H9 (cell line): Measurements from ENCODE around the gene FBLN1. TPM values are rescaled to one million over a fixed set of nuclear protein-coding genes. Genes with fewer than 3 reads are reported as not detected.

ENCODE experiments used
- DNase-seq: peaks from one replicate; pipeline ENCODE4 v3.0.0-alpha.2; 2017
- H2AFZ ChIP-seq: one replicate; pipeline ENCODE4 v1.6.1; 2013; ENCODE audit warnings: mild to moderate bottlenecking, low read length, control low read depth, moderate library complexity
- H2AK5ac ChIP-seq: 2 replicates; pipeline ENCODE4 v1.6.1; 2013; ENCODE audit warnings: low read length, control low read depth, mixed read lengths; ENCODE audit not compliant: insufficient read length
- H2BK120ac ChIP-seq: one replicate; pipeline ENCODE4 v1.6.1; 2013; ENCODE audit warnings: low read depth, mild to moderate bottlenecking, low read length, control low read depth, inconsistent platforms; ENCODE audit not compliant: poor library complexity, severe bottlenecking
- H2BK12ac ChIP-seq: 2 replicates; pipeline ENCODE4 v1.6.1; 2013; ENCODE audit warnings: low read length, control low read depth, mixed read lengths, low read depth; ENCODE audit not compliant: insufficient read length
- H2BK15ac ChIP-seq: 2 replicates; pipeline ENCODE4 v1.6.1; 2013; ENCODE audit warnings: low read depth, low read length, control low read depth
- H2BK20ac ChIP-seq: one replicate; pipeline ENCODE4 v1.6.1; 2013; ENCODE audit warnings: low read depth, mild to moderate bottlenecking, low read length, control low read depth, inconsistent platforms; ENCODE audit not compliant: poor library complexity, severe bottlenecking
- H2BK5ac ChIP-seq: 2 replicates; pipeline ENCODE4 v1.6.1; 2013; ENCODE audit warnings: low read length, control low read depth, mixed read lengths; ENCODE audit not compliant: insufficient read length
- H3K14ac ChIP-seq: 2 replicates; pipeline ENCODE4 v1.6.1; 2013; ENCODE audit warnings: low read length, control low read depth; ENCODE audit not compliant: insufficient read depth
- H3K18ac ChIP-seq: 2 replicates; pipeline ENCODE4 v1.6.1; 2013; ENCODE audit warnings: low read depth, mild to moderate bottlenecking, mixed read lengths, low read length, control low read depth; ENCODE audit not compliant: insufficient read length
- H3K23ac ChIP-seq: 2 replicates; pipeline ENCODE4 v1.6.1; 2013; ENCODE audit warnings: low read length, control low read depth, mixed read lengths, low read depth; ENCODE audit not compliant: insufficient read length
- H3K23me2 ChIP-seq: 2 replicates; pipeline ENCODE4 v1.6.1; 2013; ENCODE audit warnings: low read depth, mild to moderate bottlenecking, mixed read lengths, low read length, control low read depth; ENCODE audit not compliant: insufficient read length, poor library complexity, severe bottlenecking
- H3K27ac ChIP-seq: 2 replicates; pipeline ENCODE4 v1.5.1; 2013; ENCODE audit warnings: low read length, control low read depth, mixed read lengths, low read depth; ENCODE audit not compliant: insufficient read length
- H3K27me3 ChIP-seq: 2 replicates; pipeline ENCODE4 v1.6.1; 2013; ENCODE audit warnings: low read length, control low read depth, inconsistent platforms; ENCODE audit not compliant: insufficient read depth
- H3K4ac ChIP-seq: 2 replicates; pipeline ENCODE4 v1.6.1; 2013; ENCODE audit warnings: low read depth, mild to moderate bottlenecking, control low read depth, inconsistent platforms, low read length, moderate library complexity
- H3K4me1 ChIP-seq: 2 replicates; pipeline ENCODE4 v1.6.1; 2013; ENCODE audit warnings: low read length, control low read depth, inconsistent platforms; ENCODE audit not compliant: insufficient read depth
- H3K4me2 ChIP-seq: 2 replicates; pipeline ENCODE4 v1.6.1; 2013; ENCODE audit warnings: low read length, control low read depth, mixed read lengths; ENCODE audit not compliant: insufficient read length, insufficient read depth
- H3K56ac ChIP-seq: 2 replicates; pipeline ENCODE4 v1.6.1; 2013; ENCODE audit warnings: low read depth, mild to moderate bottlenecking, mixed read lengths, low read length, control low read depth; ENCODE audit not compliant: insufficient read length
- H3K79me1 ChIP-seq: 2 replicates; pipeline ENCODE4 v1.6.1; 2013; ENCODE audit warnings: low read depth, mild to moderate bottlenecking, moderate library complexity, low read length, control low read depth, inconsistent platforms; ENCODE audit not compliant: insufficient read depth, poor library complexity, severe bottlenecking
- H3K79me2 ChIP-seq: 2 replicates; pipeline ENCODE4 v1.6.1; 2013; ENCODE audit warnings: low read length, control low read depth, inconsistent platforms; ENCODE audit not compliant: insufficient read depth
- H3K9ac ChIP-seq: 2 replicates; pipeline ENCODE4 v1.6.1; 2013; ENCODE audit warnings: low read length, control low read depth, mixed read lengths; ENCODE audit not compliant: insufficient read length; ENCODE audit errors: extremely low read depth
- H3K9me3 ChIP-seq: one replicate; pipeline ENCODE4 v1.6.1; 2013; ENCODE audit warnings: low read depth, low read length, inconsistent platforms; ENCODE audit not compliant: control insufficient read depth
- H3T11ph ChIP-seq: one replicate; pipeline ENCODE4 v1.6.1; 2013; ENCODE audit warnings: mild to moderate bottlenecking, low read length, control low read depth, inconsistent platforms
- H4K20me1 ChIP-seq: one replicate; pipeline ENCODE4 v1.6.1; 2013; ENCODE audit not compliant: control insufficient read depth, insufficient read length, insufficient read depth
- H4K5ac ChIP-seq: 2 replicates; pipeline ENCODE4 v1.6.1; 2013; ENCODE audit warnings: low read depth, mild to moderate bottlenecking, mixed read lengths, low read length, control low read depth; ENCODE audit not compliant: insufficient read length
- H4K8ac ChIP-seq: replicated peaks from 2 replicates; pipeline ENCODE4 v1.6.1; 2013; ENCODE audit warnings: low read length, control low read depth, mixed read lengths, low read depth; ENCODE audit not compliant: insufficient read length
- H4K91ac ChIP-seq: 2 replicates; pipeline ENCODE4 v1.6.1; 2013; ENCODE audit warnings: low read depth, mild to moderate bottlenecking, moderate library complexity, mixed read lengths, low read length, control low read depth; ENCODE audit not compliant: insufficient read length
- H3K27ac Mint-ChIP-seq, 3 experiments: 2 replicates in 2 of 3; 3 replicates in 1 of 3; pipeline ENCODE4 v1.8.0; 2020 to 2021; ENCODE audit warnings: mixed read lengths in 3 of 3, mild to moderate bottlenecking in 1 of 3, moderate library complexity in 1 of 3
- H3K27me3 Mint-ChIP-seq: 2 replicates; pipeline ENCODE4 v1.8.0; 2021; ENCODE audit warnings: low read depth, mild to moderate bottlenecking, moderate library complexity, mixed read lengths
- H3K36me3 Mint-ChIP-seq, 3 experiments: 2 replicates in 2 of 3; 3 replicates in 1 of 3; pipeline ENCODE4 v1.8.0; 2020 to 2021; ENCODE audit warnings: low read depth in 3 of 3, mixed read lengths in 3 of 3; ENCODE audit not compliant: insufficient read depth in 1 of 3
- H3K4me1 Mint-ChIP-seq, 2 experiments: 2 replicates each; pipeline ENCODE4 v1.8.0; 2020; ENCODE audit warnings: mixed read lengths in 2 of 2
- H3K4me3 Mint-ChIP-seq, 2 experiments: 2 replicates in 1 of 2; 3 replicates in 1 of 2; pipeline ENCODE4 v1.8.0; 2020 to 2021; ENCODE audit warnings: mild to moderate bottlenecking in 2 of 2, mixed read lengths in 2 of 2, moderate library complexity in 1 of 2
- H3K9me3 Mint-ChIP-seq, 2 experiments: 2 replicates in 1 of 2; 3 replicates in 1 of 2; pipeline ENCODE4 v1.8.0; 2020; ENCODE audit warnings: mild to moderate bottlenecking in 2 of 2, mixed read lengths in 2 of 2, moderate library complexity in 1 of 2
- CTCF ChIP-seq: fragments of 200-600 bp; sonication (generic); conservative IDR thresholded peaks from 3 replicates; pipeline ENCODE4 v1.8.0; 2021; ENCODE audit warnings: antibody characterized with exemption, mild to moderate bottlenecking
- WGBS: extraction: QIAGEN DNeasy Blood & Tissue Kit; methylation state at CpG from one replicate; pipeline ENCODE4 v1.1.7; 2013; ENCODE audit warnings: missing lambda C conversion rate, low lambda C conversion rate, mixed read lengths; ENCODE audit not compliant: insufficient read length; ENCODE audit errors: extremely low coverage; 5-methylcytosine and 5-hydroxymethylcytosine counted together
- total RNA-seq: library from RNA; stranded (reverse); gene quantifications from 2 replicates; pipeline ENCODE4 v1.2.1, GENCODE V29; 2021

FBLN1 gene
- total RNA-seq, 1 experiment from 2014 or later: 140 TPM

- H4K8ac ChIP-seq: no peak overlapping the region
- no peak overlapping the region for H2BK120ac ChIP-seq
- H2BK12ac ChIP-seq: no peak overlapping the region
- H3K4ac ChIP-seq: no peak overlapping the region
- H3K23me2 ChIP-seq: no peaks in the 10 kb centered on the region
- H4K91ac ChIP-seq: no peak overlapping the region
- no peak overlapping the region for H3K23ac ChIP-seq
- no peak overlapping the region for H3K27ac ChIP-seq
- no peaks in the 10 kb centered on the region for H3K79me2 ChIP-seq
- no peak overlapping the region for H2AFZ ChIP-seq
- H2AK5ac ChIP-seq: no peak overlapping the region
- H3K9me3 ChIP-seq: no peaks in the 10 kb centered on the region
- H2BK5ac ChIP-seq: no peak overlapping the region
- no peak overlapping the region for H3K56ac ChIP-seq
- H3K79me1 ChIP-seq: no peaks in the 10 kb centered on the region
- H3K14ac ChIP-seq: no peak overlapping the region
- 100% methylated on average over 1 of the region's 8 CpGs for WGBS
- no peaks in the 10 kb centered on the region; the same call in 1 of the 2 replicates for H3K27me3 Mint-ChIP-seq
- DNase-seq: no peak
- H2BK15ac ChIP-seq: no peak overlapping the region
- H4K20me1 ChIP-seq: no peaks in the 10 kb centered on the region
- H3K9ac ChIP-seq: no peak overlapping the region
- H4K5ac ChIP-seq: no peak overlapping the region
- no peak for TF ChIP-seq CTCF
- no peaks in the 10 kb centered on the region for H3K27me3 ChIP-seq
- no peak overlapping the region for H3K4me2 ChIP-seq
- peaks cover 0 to 17% (median 6%) of the 10 kb centered on the region in 3 experiments; a peak in 5 of 7 replicates for H3K36me3 Mint-ChIP-seq
- H3K4me1 Mint-ChIP-seq: peaks cover 0 to 5% of the 10 kb centered on the region in 2 experiments; a peak in 2 of 4 replicates
- H3K18ac ChIP-seq: no peak overlapping the region
- H3T11ph ChIP-seq: no peak overlapping the region
- H3K4me1 ChIP-seq: no peaks in the 10 kb centered on the region
- no peak overlapping the region for H3K27ac Mint-ChIP-seq
- no peak overlapping the region for H2BK20ac ChIP-seq
- H3K9me3 Mint-ChIP-seq: peaks cover 2 to 7% of the 10 kb centered on the region in 2 experiments; a peak in 4 of 5 replicates
- no peak overlapping the region for H3K4me3 Mint-ChIP-seq
Measured at GRCh38 chr22:45594123-45594941, 91.6 kb downstream of the FBLN1 start.
